ENCODE measurements around the gene ZNF652. TPM values are rescaled to one million over a fixed set of nuclear protein-coding genes. Genes with fewer than 3 reads are reported as not detected.

The ZNF652 gene
- polyA plus RNA-seq, 1 experiment: 5.3 TPM

- Histone ChIP-seq H3K4me3 (ENCODE audit: low read depth, low read length) (no peak overlapping the region), H3K27me3 (ENCODE audit: control insufficient read depth, insufficient read depth, low read length) (no peaks in the 10 kb centered on the region), H3K36me3 (ENCODE audit: control insufficient read depth, insufficient read depth, low read length) (peaks cover 12% of the 10 kb centered on the region)
- DNase-seq (ENCODE audit: low read depth): no peak
- ChIA-PET POLR2A (no interaction called here), CTCF (interaction anchor here (1.3 to 7.4 kb wide), 2 partner anchors 86 to 154 kb away, joined by 5 to 89 read pairs; no protein-coding TSS in a partner anchor)
- no peak for TF ChIP-seq CTCF (IDR thresholded peaks at IDR 0.05; ENCODE audit: insufficient read depth, low read depth, low read length)
These were observed 40.0 kb upstream of the ZNF652 start for GRCh38 chr17:49401971-49402611.

GRCh38 chr17:49399995-49400394 lies 37.9 kb upstream of the ZNF652 start:
- no peak for TF ChIP-seq CTCF (IDR thresholded peaks at IDR 0.05; ENCODE audit: insufficient read depth, low read depth, low read length)
- ChIA-PET CTCF (interaction anchor here (1.0 to 7.4 kb wide), 6 partner anchors 14 to 158 kb away, joined by 3 to 89 read pairs (median 5); partner anchors contain the start of gene PHB1), POLR2A (no interaction called here)
- Histone ChIP-seq H3K4me3 (ENCODE audit: low read depth, low read length) (no peak overlapping the region), H3K27me3 (ENCODE audit: control insufficient read depth, insufficient read depth, low read length) (no peaks in the 10 kb centered on the region), H3K36me3 (ENCODE audit: control insufficient read depth, insufficient read depth, low read length) (peaks cover 6% of the 10 kb centered on the region)
- no peak for DNase-seq (ENCODE audit: low read depth)

- H3K36me3 ChIP-seq (ENCODE audit: control insufficient read depth, insufficient read depth, low read length): no peaks in the 10 kb centered on the region
- H3K4me3 ChIP-seq (ENCODE audit: low read depth, low read length): no peak overlapping the region
- no peak for TF ChIP-seq CTCF (IDR thresholded peaks at IDR 0.05; ENCODE audit: insufficient read depth, low read depth, low read length)
- ChIA-PET POLR2A (no interaction called here), CTCF (interaction anchor here (0.8 to 7.4 kb wide), 6 partner anchors 10 to 170 kb away, joined by 3 to 89 read pairs (median 8); partner anchors contain the start of gene PHB1)
- no peak for DNase-seq (ENCODE audit: low read depth)
- H3K27me3 ChIP-seq (ENCODE audit: control insufficient read depth, insufficient read depth, low read length): no peaks in the 10 kb centered on the region
These were observed 35.5 kb upstream of the ZNF652 start for GRCh38 chr17:49397586-49397985.

GRCh38 chr17:49393491-49394255 lies 31.6 kb upstream of the ZNF652 start:
- CTCF ChIA-PET: interaction anchor here (0.7 to 1.9 kb wide), 7 partner anchors 13 to 163 kb away, joined by 3 to 8 read pairs (median 5); no protein-coding TSS in a partner anchor
- Histone ChIP-seq H3K27me3 (ENCODE audit: control insufficient read depth, insufficient read depth, low read length) (no peaks in the 10 kb centered on the region), H3K36me3 (ENCODE audit: control insufficient read depth, insufficient read depth, low read length) (no peaks in the 10 kb centered on the region), H3K4me3 (ENCODE audit: low read depth, low read length) (no peak overlapping the region)
- DNase-seq (ENCODE audit: low read depth): no peak
- POLR2A ChIA-PET: no interaction called here
- no peak for TF ChIP-seq CTCF (IDR thresholded peaks at IDR 0.05; ENCODE audit: insufficient read depth, low read depth, low read length)

All from BJ (cell line).